Fibroblast of lung (primary cell): ENCODE measurements around the gene PCDH15. TPM values are rescaled to one million over a fixed set of nuclear protein-coding genes. Genes with fewer than 3 reads are reported as not detected.
A peak's percentile ranks its signal among the peaks of the same experiment; 100 is the strongest.

Experiments used
- DNase-seq, 2 donors: peaks; one replicate each; pipeline versions ENCODE4 v3.0.0 to v3.0.0-alpha.2; 2010; ENCODE audit warnings: low read depth in 2 of 2
- H2AFZ ChIP-seq: 2 replicates; pipeline ENCODE4 v1.5.1; 2012; ENCODE audit warnings: low read length, control low read depth, inconsistent platforms
- H3K27ac ChIP-seq: 2 replicates; pipeline ENCODE4 v1.5.1; 2011; ENCODE audit warnings: low read length, control low read depth; ENCODE audit not compliant: insufficient read depth
- H3K27me3 ChIP-seq: 2 replicates; pipeline ENCODE4 v1.5.1; 2011; ENCODE audit warnings: mild to moderate bottlenecking, low read length; ENCODE audit not compliant: control insufficient read depth, insufficient read depth
- H3K36me3 ChIP-seq: 2 replicates; pipeline ENCODE4 v1.5.1; 2011; ENCODE audit warnings: low read length; ENCODE audit not compliant: control insufficient read depth, insufficient read depth
- H3K4me1 ChIP-seq: 2 replicates; pipeline ENCODE4 v1.5.1; 2011; ENCODE audit warnings: low read length; ENCODE audit not compliant: control insufficient read depth, insufficient read depth; ENCODE audit errors: extremely low read depth
- H3K4me2 ChIP-seq: 2 replicates; pipeline ENCODE4 v1.5.1; 2011; ENCODE audit warnings: low read length, control low read depth; ENCODE audit not compliant: insufficient read depth; ENCODE audit errors: extremely low read depth
- H3K4me3 ChIP-seq, 4 experiments: fragments of 200-600 bp in 1 of 4; sonication (generic) in 1 of 4; replicated peaks in 1 of 4; 2 replicates each; pipeline ENCODE4 v1.5.1; 2011 to 2016; ENCODE audit warnings: low read length in 4 of 4, low read depth in 3 of 4, mild to moderate bottlenecking in 3 of 4, control low read depth in 2 of 4, inconsistent platforms in 1 of 4, mixed read lengths in 1 of 4; ENCODE audit not compliant: insufficient read depth in 1 of 4; ENCODE audit errors: control extremely low read depth in 1 of 4
- H3K79me2 ChIP-seq: 2 replicates; pipeline ENCODE4 v1.5.1; 2012; ENCODE audit warnings: mild to moderate bottlenecking, low read length, inconsistent platforms; ENCODE audit not compliant: control insufficient read depth, insufficient read depth
- H3K9ac ChIP-seq: 2 replicates; pipeline ENCODE4 v1.5.1; 2011; ENCODE audit warnings: mild to moderate bottlenecking, low read length, control low read depth; ENCODE audit not compliant: insufficient read depth
- H3K9me3 ChIP-seq: 2 replicates; pipeline ENCODE4 v1.5.1; 2012; ENCODE audit warnings: low read depth, low read length; ENCODE audit not compliant: control insufficient read depth, insufficient read depth
- H4K20me1 ChIP-seq: 2 replicates; pipeline ENCODE4 v1.5.1; 2011; ENCODE audit warnings: low read length; ENCODE audit not compliant: control insufficient read depth, insufficient read depth; ENCODE audit errors: extremely low read depth
- EZH2 ChIP-seq: IDR thresholded peaks from 2 replicates; pipeline ENCODE4 v1.5.1; 2012; ENCODE audit warnings: low read length, control low read depth, mild to moderate bottlenecking; ENCODE audit errors: missing control alignments
- polyA plus RNA-seq, 2 donors: library from polyadenylated mRNA; depleted of rRNA in 1 of 2; stranded (reverse) in 1 of 2; unstranded in 1 of 2; fragments of >200 nt; gene quantifications; 2 replicates each; pipeline ENCODE4 v1.2.1, GENCODE V29; 2011 to 2012; ENCODE audit warnings: missing spikeins in 1 of 2
- total RNA-seq: library from RNA; depleted of rRNA; stranded (reverse); fragments of >200 nt; gene quantifications from 2 replicates; pipeline ENCODE4 v1.2.1, GENCODE V29; 2014
- TF ChIP-seq, protein P1 (sequence below), 2 donors: IDR thresholded peaks in 1 of 2; conservative IDR thresholded peaks in 1 of 2; 1 replicate in 1 of 2; 2 replicates in 1 of 2; pipeline ENCODE4 v1.5.1; 2011 to 2012; ENCODE audit warnings: low read length in 2 of 2, control low read depth in 1 of 2, inconsistent platforms in 1 of 2, low read depth in 1 of 2, mild to moderate bottlenecking in 1 of 2

PCDH15 gene
- total and polyA plus RNA-seq, 2 donors (not counting 1 experiment from before 2014, with no cell fraction given) = under 0.01 TPM; not detected in 1

GRCh38 chr10:54444170-54444569 is 356.9 kb downstream of the PCDH15 start:
- H3K4me2 ChIP-seq = no peak overlapping the region
- no peaks in the 10 kb centered on the region for H3K27me3 ChIP-seq
- H3K36me3 ChIP-seq = no peaks in the 10 kb centered on the region
- H3K79me2 ChIP-seq = no peaks in the 10 kb centered on the region
- H2AFZ ChIP-seq = no peak overlapping the region
- H4K20me1 ChIP-seq = no peaks in the 10 kb centered on the region
- no peaks in the 10 kb centered on the region for H3K4me1 ChIP-seq
- DNase-seq = no peak
- no peak overlapping the region for H3K27ac ChIP-seq
- TF ChIP-seq, protein P1, sequence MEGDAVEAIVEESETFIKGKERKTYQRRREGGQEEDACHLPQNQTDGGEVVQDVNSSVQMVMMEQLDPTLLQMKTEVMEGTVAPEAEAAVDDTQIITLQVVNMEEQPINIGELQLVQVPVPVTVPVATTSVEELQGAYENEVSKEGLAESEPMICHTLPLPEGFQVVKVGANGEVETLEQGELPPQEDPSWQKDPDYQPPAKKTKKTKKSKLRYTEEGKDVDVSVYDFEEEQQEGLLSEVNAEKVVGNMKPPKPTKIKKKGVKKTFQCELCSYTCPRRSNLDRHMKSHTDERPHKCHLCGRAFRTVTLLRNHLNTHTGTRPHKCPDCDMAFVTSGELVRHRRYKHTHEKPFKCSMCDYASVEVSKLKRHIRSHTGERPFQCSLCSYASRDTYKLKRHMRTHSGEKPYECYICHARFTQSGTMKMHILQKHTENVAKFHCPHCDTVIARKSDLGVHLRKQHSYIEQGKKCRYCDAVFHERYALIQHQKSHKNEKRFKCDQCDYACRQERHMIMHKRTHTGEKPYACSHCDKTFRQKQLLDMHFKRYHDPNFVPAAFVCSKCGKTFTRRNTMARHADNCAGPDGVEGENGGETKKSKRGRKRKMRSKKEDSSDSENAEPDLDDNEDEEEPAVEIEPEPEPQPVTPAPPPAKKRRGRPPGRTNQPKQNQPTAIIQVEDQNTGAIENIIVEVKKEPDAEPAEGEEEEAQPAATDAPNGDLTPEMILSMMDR (conservative IDR thresholded peaks at IDR 0.05 in 1 of 2, IDR thresholded peaks at IDR 0.05 in 1 of 2; ENCODE audit: low read depth in 1 of 2, low read length in 2 of 2) = no peak
- no peak for TF ChIP-seq EZH2
- H3K9ac ChIP-seq = no peak overlapping the region
- H3K4me3 ChIP-seq = no peak overlapping the region
- H3K9me3 ChIP-seq = no peaks in the 10 kb centered on the region

DNA sequence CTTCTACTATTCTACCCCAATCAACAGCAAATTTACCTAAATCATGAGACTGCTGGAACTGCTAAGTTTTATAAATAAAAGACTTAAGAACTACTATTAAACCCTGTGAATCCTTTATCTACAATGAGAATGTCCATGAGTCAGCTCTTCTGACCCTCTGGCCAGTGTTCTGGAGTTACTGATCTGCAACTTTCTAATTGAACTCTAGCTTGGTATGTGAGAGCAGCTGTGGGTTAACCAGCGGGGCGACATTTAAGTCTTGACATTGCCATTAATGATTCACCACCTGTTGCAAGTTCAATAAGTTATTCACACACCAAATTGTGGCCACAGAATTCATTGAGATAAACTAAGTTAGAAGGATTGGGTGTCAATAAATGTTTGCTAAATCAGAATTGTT is 359.8 kb downstream of the PCDH15 start:
- Histone ChIP-seq H3K4me2 (no peak overlapping the region), H3K36me3 (no peaks in the 10 kb centered on the region), H2AFZ (no peak overlapping the region), H4K20me1 (no peaks in the 10 kb centered on the region), H3K9me3 (no peaks in the 10 kb centered on the region), H3K27ac (no peak overlapping the region), H3K9ac (no peak overlapping the region), H3K27me3 (no peaks in the 10 kb centered on the region), H3K4me1 (no peaks in the 10 kb centered on the region), H3K79me2 (no peaks in the 10 kb centered on the region), H3K4me3 (no peak overlapping the region)
- DNase-seq = peak in 1 of 2 donors; percentile 8
- TF ChIP-seq EZH2 = no peak
- TF ChIP-seq, protein P1 (conservative IDR thresholded peaks at IDR 0.05 in 1 of 2, IDR thresholded peaks at IDR 0.05 in 1 of 2; ENCODE audit: low read depth in 1 of 2, low read length in 2 of 2) = no peak

GRCh38 chr10:54434782-54435181 is 366.2 kb downstream of the PCDH15 start:
- Histone ChIP-seq H4K20me1 (no peaks in the 10 kb centered on the region), H3K36me3 (no peaks in the 10 kb centered on the region), H2AFZ (no peak overlapping the region), H3K27me3 (no peaks in the 10 kb centered on the region), H3K79me2 (no peaks in the 10 kb centered on the region), H3K9me3 (no peaks in the 10 kb centered on the region), H3K4me2 (no peak overlapping the region), H3K27ac (no peak overlapping the region), H3K4me1 (no peaks in the 10 kb centered on the region), H3K9ac (no peak overlapping the region), H3K4me3 (no peak overlapping the region)
- no peak for TF ChIP-seq EZH2
- TF ChIP-seq, protein P1 (conservative IDR thresholded peaks at IDR 0.05 in 1 of 2, IDR thresholded peaks at IDR 0.05 in 1 of 2; ENCODE audit: low read depth in 1 of 2, low read length in 2 of 2) = no peak
- no peak for DNase-seq
